IMR-90 (cell line): Measurements from ENCODE around the gene MEPE. TPM values are rescaled to one million over a fixed set of nuclear protein-coding genes. Genes with fewer than 3 reads are reported as not detected.

Experiments used
- ATAC-seq: fragments of 200-7000 bp; cut with Tn5 transposase; 2 replicates; pipeline ENCODE4 v1.9.1; 2020; ENCODE audit warnings: low read depth, mild to moderate bottlenecking, moderate library complexity
- BruUV-seq: library from RNA; stranded (reverse); fragments of 400-500 nt; replicated peaks from 2 replicates; lab custom pipeline; 2021; lab: Mats Ljungman, UMichigan
- CTCF ChIA-PET: fragments of 300-600 bp; formaldehyde crosslinking; extraction: SDS; loops from one replicate; lab custom pipeline; 2021; ENCODE audit warnings: antibody characterized with exemption; lab: Yijun Ruan, JAX
- POLR2A ChIA-PET: fragments of 300-600 bp; sonication (Branson Sonifier 250); formaldehyde crosslinking; loops from one replicate; lab custom pipeline; 2022; ENCODE audit warnings: antibody characterized with exemption; ENCODE audit not compliant: unreplicated experiment; lab: Charles Lee
- DNase-seq: peaks from one replicate; pipeline ENCODE4 v3.0.0; 2013
- H2AFZ ChIP-seq: replicated peaks from 2 replicates; pipeline ENCODE3; 2013; ENCODE audit warnings: low read length, mild to moderate bottlenecking; ENCODE audit not compliant: poor library complexity
- H2AK5ac ChIP-seq: 2 replicates; pipeline ENCODE4 v1.6.1; 2013; ENCODE audit warnings: low read depth, low read length, inconsistent platforms
- H2AK9ac ChIP-seq: replicated peaks from 2 replicates; pipeline ENCODE3; 2013; ENCODE audit warnings: mild to moderate bottlenecking, low read depth, low read length, moderate library complexity; ENCODE audit not compliant: poor library complexity
- H2BK120ac ChIP-seq: 2 replicates; pipeline ENCODE4 v1.6.1; 2013; ENCODE audit warnings: low read depth, low read length, inconsistent platforms
- H2BK15ac ChIP-seq: 3 replicates; pipeline ENCODE4 v1.6.1; 2013; ENCODE audit warnings: low read depth, low read length, inconsistent platforms
- H2BK20ac ChIP-seq: 2 replicates; pipeline ENCODE4 v1.6.1; 2013; ENCODE audit warnings: low read depth, mild to moderate bottlenecking, inconsistent platforms, low read length, moderate library complexity
- H2BK5ac ChIP-seq: 2 replicates; pipeline ENCODE4 v1.6.1; 2013; ENCODE audit warnings: mild to moderate bottlenecking, low read depth, low read length, inconsistent platforms; ENCODE audit not compliant: poor library complexity, severe bottlenecking
- H3K14ac ChIP-seq: replicated peaks from 2 replicates; pipeline ENCODE4 v1.6.1; 2013; ENCODE audit warnings: low read depth, low read length, inconsistent platforms
- H3K18ac ChIP-seq: 2 replicates; pipeline ENCODE4 v1.6.1; 2013; ENCODE audit warnings: low read depth, low read length, control low read depth
- H3K23ac ChIP-seq: 2 replicates; pipeline ENCODE4 v1.6.1; 2013; ENCODE audit warnings: low read depth, low read length, inconsistent platforms
- H3K27ac ChIP-seq: 2 replicates; pipeline ENCODE4 v1.5.1; 2013; ENCODE audit warnings: mild to moderate bottlenecking, control low read depth, low read length; ENCODE audit not compliant: insufficient read depth
- H3K27me3 ChIP-seq: 2 replicates; pipeline ENCODE4 v1.6.1; 2013; ENCODE audit warnings: low read length; ENCODE audit not compliant: control insufficient read depth, insufficient read depth
- H3K36me3 ChIP-seq: 2 replicates; pipeline ENCODE4 v1.6.1; 2013; ENCODE audit warnings: low read length, mixed read lengths; ENCODE audit not compliant: control insufficient read depth, insufficient read depth
- H3K4ac ChIP-seq: 2 replicates; pipeline ENCODE4 v1.6.1; 2013; ENCODE audit warnings: low read depth, low read length, inconsistent platforms
- H3K4me1 ChIP-seq: 2 replicates; pipeline ENCODE4 v1.6.1; 2013; ENCODE audit warnings: low read length, mixed read lengths; ENCODE audit not compliant: control insufficient read depth, insufficient read depth
- H3K4me2 ChIP-seq: 2 replicates; pipeline ENCODE4 v1.6.1; 2013; ENCODE audit warnings: low read depth, mild to moderate bottlenecking, control low read depth, low read length, moderate library complexity
- H3K4me3 ChIP-seq: 2 replicates; pipeline ENCODE4 v1.5.1; 2013; ENCODE audit warnings: low read depth, mild to moderate bottlenecking, control low read depth, low read length, moderate library complexity; ENCODE audit not compliant: insufficient read depth
- H3K56ac ChIP-seq: 2 replicates; pipeline ENCODE4 v1.6.1; 2013; ENCODE audit warnings: low read length, inconsistent platforms; ENCODE audit not compliant: insufficient read depth; ENCODE audit errors: extremely low read depth
- H3K79me1 ChIP-seq, 2 experiments: 2 replicates each; pipeline ENCODE4 v1.6.1; 2013; ENCODE audit warnings: low read length in 2 of 2, inconsistent platforms in 1 of 2, low read depth in 1 of 2
- H3K9ac ChIP-seq: 2 replicates; pipeline ENCODE4 v1.6.1; 2013; ENCODE audit warnings: low read depth, low read length, control low read depth
- H3K9me1 ChIP-seq: 2 replicates; pipeline ENCODE4 v1.6.1; 2013; ENCODE audit warnings: low read length, inconsistent platforms; ENCODE audit not compliant: insufficient read depth
- H3K9me3 ChIP-seq: 2 replicates; pipeline ENCODE4 v1.6.1; 2013; ENCODE audit warnings: low read length; ENCODE audit not compliant: control insufficient read depth, insufficient read depth
- H4K20me1 ChIP-seq: 2 replicates; pipeline ENCODE4 v1.6.1; 2013; ENCODE audit warnings: low read length, inconsistent platforms; ENCODE audit not compliant: insufficient read depth
- H4K5ac ChIP-seq: 2 replicates; pipeline ENCODE4 v1.6.1; 2013; ENCODE audit warnings: mild to moderate bottlenecking, low read depth, low read length, control low read depth
- H4K8ac ChIP-seq, 2 experiments: 2 replicates each; pipeline ENCODE4 v1.6.1; 2013; ENCODE audit warnings: low read depth in 2 of 2, low read length in 2 of 2, control low read depth in 1 of 2, inconsistent platforms in 1 of 2
- H4K91ac ChIP-seq: 2 replicates; pipeline ENCODE4 v1.6.1; 2013; ENCODE audit warnings: low read depth, low read length, inconsistent platforms; ENCODE audit not compliant: insufficient read depth
- BHLHE40 ChIP-seq: fragments of 150-350 bp; IDR thresholded peaks from 2 replicates; pipeline ENCODE4 v1.6.1; 2016; ENCODE audit warnings: mild to moderate bottlenecking, low read depth, low read length
- CEBPB ChIP-seq: IDR thresholded peaks from 2 replicates; pipeline ENCODE4 v1.6.1; 2012; ENCODE audit warnings: low read depth, low read length, improper control_type of control experiment
- FOS ChIP-seq: fragments of 150-350 bp; IDR thresholded peaks from 2 replicates; pipeline ENCODE4 v1.6.1; 2016; ENCODE audit warnings: low read depth, low read length
- MAZ ChIP-seq: IDR thresholded peaks from 2 replicates; pipeline ENCODE4 v1.6.1; 2012; ENCODE audit warnings: low read depth, mild to moderate bottlenecking, low read length, improper control_type of control experiment, moderate library complexity, borderline replicate concordance
- MXI1 ChIP-seq: IDR thresholded peaks from 2 replicates; pipeline ENCODE4 v1.6.1; 2012; ENCODE audit warnings: low read depth, mild to moderate bottlenecking, low read length, moderate library complexity, borderline replicate concordance
- RFX5 ChIP-seq: IDR thresholded peaks from 2 replicates; pipeline ENCODE4 v1.8.0; 2012; ENCODE audit warnings: low read depth, mild to moderate bottlenecking, low read length, moderate library complexity
- WGBS, 2 experiments: methylation state at CpG; one replicate each; pipeline versions ENCODE4 v1.1.5 to v1.1.7; 2013; ENCODE audit warnings: missing lambda C conversion rate in 2 of 2; ENCODE audit not compliant: insufficient read length in 1 of 2; ENCODE audit errors: extremely low coverage in 2 of 2; 5-methylcytosine and 5-hydroxymethylcytosine counted together
- dilution Hi-C: fragments of 300-500 bp; cut with HindIII; formaldehyde crosslinking; loops from one replicate; pipeline ENCODE4 v1.14.3; 2018; ENCODE audit warnings: low sequenced_read_pairs; ENCODE audit not compliant: unreplicated experiment
- in situ Hi-C: fragments of 300-500 bp; cut with MboI; formaldehyde crosslinking; loops from 3 replicates; pipeline ENCODE4 v1.14.3; 2019; ENCODE audit warnings: low sequenced_read_pairs, inconsistent platforms, mixed read lengths
- intact Hi-C: fragments of 100-400 bp; cut with micrococcal nuclease; formaldehyde crosslinking; loops from 2 replicates; pipeline ENCODE4 v1.10.0; 2022
- polyA plus RNA-seq, 3 experiments: library from polyadenylated mRNA; depleted of rRNA; stranded (reverse); fragments of >200 nt; gene quantifications; 2 replicates each; pipeline ENCODE4 v1.2.3, GENCODE V29; 2012; ENCODE audit warnings: low replicate concordance in 1 of 3
- total RNA-seq: library from RNA; depleted of rRNA; stranded (reverse); fragments of >200 nt; gene quantifications from 2 replicates; pipeline ENCODE4 v1.2.3, GENCODE V29; 2012
- TF ChIP-seq, protein P1 (sequence below): fragments of 150-350 bp; IDR thresholded peaks from 2 replicates; pipeline ENCODE4 v1.6.1; 2017; ENCODE audit warnings: mild to moderate bottlenecking, antibody characterized with exemption, low read length, low read depth

The MEPE gene
- total and polyA plus RNA-seq, 2 of the 4 experiments (the other 2 are of a cell fraction), result not detected

DNA sequence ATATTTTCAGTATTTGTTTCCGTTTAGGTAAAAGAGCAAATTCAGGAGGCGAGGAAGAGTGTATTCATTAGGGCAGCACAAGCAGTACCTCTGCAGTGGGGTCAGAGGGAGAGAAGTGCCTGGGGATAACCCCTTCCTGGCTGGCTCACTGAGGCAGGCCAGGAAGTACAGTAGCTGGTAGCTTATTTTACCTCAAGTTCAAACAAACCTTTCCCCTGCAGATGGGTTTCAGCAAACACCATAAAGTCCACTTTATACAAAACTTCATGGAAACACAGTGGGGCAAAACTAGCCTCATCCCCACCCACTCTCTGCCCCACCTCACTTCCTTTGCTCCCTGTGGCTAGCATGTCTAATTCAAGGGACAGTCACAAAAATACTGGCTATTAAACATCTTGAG is 29.5 kb downstream of the MEPE start:
- Histone ChIP-seq H3K9me3 (no peaks in the 10 kb centered on the region), H3K56ac (no peak overlapping the region), H3K9ac (no peak overlapping the region), H3K4me3 (no peak overlapping the region), H3K36me3 (no peaks in the 10 kb centered on the region), H4K91ac (no peak overlapping the region), H4K20me1 (no peaks in the 10 kb centered on the region), H2AK5ac (no peak overlapping the region), H4K8ac (no peak overlapping the region), H3K27me3 (peaks cover 6% of the 10 kb centered on the region), H4K5ac (no peak overlapping the region), H3K4me2 (no peak overlapping the region), H3K18ac (no peak overlapping the region), H3K27ac (no peak overlapping the region), H2AK9ac (no peak overlapping the region), H3K23ac (no peak overlapping the region), H3K14ac (no peak overlapping the region), H3K79me1 (no peaks in the 10 kb centered on the region), H2BK5ac (no peak overlapping the region), H2BK120ac (no peak overlapping the region), H2BK15ac (no peak overlapping the region), H3K4ac (no peak overlapping the region), H2BK20ac (no peak overlapping the region), H2AFZ (no peak overlapping the region), H3K9me1 (no peaks in the 10 kb centered on the region), H3K4me1 (no peaks in the 10 kb centered on the region)
- in situ Hi-C loops, result no loop called here
- no peak for DNase-seq
- no TSS peak for BruUV-seq
- dilution Hi-C loops, result no loop called here
- no peak for ATAC-seq
- CTCF ChIA-PET, result interaction anchor here (0.6 kb wide), 1 partner anchor 403 kb away, joined by 3 read pairs; no protein-coding TSS in a partner anchor
- no CpG with 5 or more reads among the region's 2 CpGs for WGBS, 2 experiments
- intact Hi-C loops, result no loop called here
- no peak for TF ChIP-seq CEBPB
- TF ChIP-seq BHLHE40, result no peak
- no peak for TF ChIP-seq MXI1
- TF ChIP-seq FOS, result no peak
- no peak for TF ChIP-seq RFX5
- TF ChIP-seq MAZ, result no peak
- TF ChIP-seq, protein P1, sequence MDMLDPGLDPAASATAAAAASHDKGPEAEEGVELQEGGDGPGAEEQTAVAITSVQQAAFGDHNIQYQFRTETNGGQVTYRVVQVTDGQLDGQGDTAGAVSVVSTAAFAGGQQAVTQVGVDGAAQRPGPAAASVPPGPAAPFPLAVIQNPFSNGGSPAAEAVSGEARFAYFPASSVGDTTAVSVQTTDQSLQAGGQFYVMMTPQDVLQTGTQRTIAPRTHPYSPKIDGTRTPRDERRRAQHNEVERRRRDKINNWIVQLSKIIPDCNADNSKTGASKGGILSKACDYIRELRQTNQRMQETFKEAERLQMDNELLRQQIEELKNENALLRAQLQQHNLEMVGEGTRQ, result no peak
- POLR2A ChIA-PET, result no interaction called here
